ENCODE results near the gene BCORL1. TPM values are rescaled to one million over a fixed set of nuclear protein-coding genes. Genes with fewer than 3 reads are reported as not detected.
A peak's percentile ranks its signal among the peaks of the same experiment; 100 is the strongest.

Gene BCORL1
- total and polyA plus RNA-seq, 2 of the 8 experiments (the other 6 are each of a cell fraction or from before 2014, with no cell fraction given) = 1.4 to 6.2 TPM

- H3K79me1 ChIP-seq (ENCODE audit: low read depth, low read length) = no peaks in the 10 kb centered on the region
- H3K18ac ChIP-seq (ENCODE audit: extremely low read depth, low read length) = no peak overlapping the region
- DNase-seq (ENCODE audit: low read depth in 1 of 2, low spot score in 2 of 2) (no peak), FAIRE-seq (no peak)
- no peak overlapping the region for H3K9ac ChIP-seq (replicated peaks in 1 of 4; ENCODE audit: extremely low read depth in 1 of 4, low read depth in 3 of 4, low read length in 3 of 4)
- no peak overlapping the region for H2BK20ac ChIP-seq (ENCODE audit: low read length)
- ChIA-PET POLR2A (ENCODE audit: partially characterized antibody) (no interaction called here), CTCF (ENCODE audit: partially characterized antibody) (interaction anchor here (0.8 to 1.3 kb wide), 5 partner anchors 11 to 80 kb away, joined by 3 read pairs; no protein-coding TSS in a partner anchor)
- H2AFZ ChIP-seq (ENCODE audit: low read length) = no peak overlapping the region
- no peaks in the 10 kb centered on the region for H3K27me3 ChIP-seq (replicated peaks in 1 of 4; ENCODE audit: control insufficient read depth in 3 of 4, extremely low read depth in 1 of 4, insufficient read depth in 3 of 4, low read length in 3 of 4)
- WGBS, 2 experiments (ENCODE audit: extremely low coverage in 1 of 2, insufficient coverage in 1 of 2, insufficient read length in 1 of 2, insufficient replicate concordance in 2 of 2, low coverage in 1 of 2, low lambda C conversion rate in 2 of 2, missing lambda C conversion rate in 1 of 2) = 81% methylated on average over 6 of the region's 6 CpGs; no CpG with 5 or more reads in 1 of the 2 experiments
- no peak overlapping the region for H3K27ac ChIP-seq (ENCODE audit: low read depth, low read length)
- no peak overlapping the region for H3K4me3 ChIP-seq (ENCODE audit: extremely low read depth in 1 of 4, insufficient read depth in 2 of 4, low read depth in 3 of 4, low read length in 4 of 4)
- H4K20me1 ChIP-seq (replicated peaks in 1 of 2; ENCODE audit: control insufficient read depth in 1 of 2, insufficient read depth in 2 of 2, low read length in 2 of 2) = no peaks in the 10 kb centered on the region
- no peak overlapping the region for H4K5ac ChIP-seq (ENCODE audit: insufficient read length, low read depth, low read length)
- no peak overlapping the region for H3K23ac ChIP-seq (ENCODE audit: insufficient read length)
- no peak overlapping the region for H3K56ac ChIP-seq (replicated peaks; ENCODE audit: insufficient read length, low read depth, low read length)
- no peak overlapping the region for H3K14ac ChIP-seq (ENCODE audit: insufficient read length)
- no peak overlapping the region for H4K91ac ChIP-seq (replicated peaks; ENCODE audit: insufficient read length, low read length)
- no peaks in the 10 kb centered on the region for H3K79me2 ChIP-seq (ENCODE audit: control insufficient read depth in 1 of 2, insufficient read depth in 2 of 2, low read length in 2 of 2)
- 0 out of 2 replicates have a peak overlapping the region, but pooled peaks have one; percentile 17 for H2BK12ac ChIP-seq (ENCODE audit: low read depth, low read length)
- H3K23me2 ChIP-seq (ENCODE audit: low read depth, low read length) = no peaks in the 10 kb centered on the region
- no peaks in the 10 kb centered on the region for H3K36me3 ChIP-seq (ENCODE audit: control insufficient read depth in 2 of 4, insufficient read depth in 4 of 4, low read length in 3 of 4)
- no peak overlapping the region for H2AK5ac ChIP-seq (ENCODE audit: low read depth, low read length)
- no peaks in the 10 kb centered on the region for H3K4me1 ChIP-seq (replicated peaks in 1 of 4; ENCODE audit: control insufficient read depth in 3 of 4, insufficient read depth in 4 of 4, low read length in 3 of 4)
- no peak overlapping the region for H3K4me2 ChIP-seq (ENCODE audit: insufficient read depth in 1 of 2, low read depth in 2 of 2, low read length in 2 of 2)
- H2BK120ac ChIP-seq (replicated peaks; ENCODE audit: low read depth, low read length) = no peak overlapping the region
- H2BK5ac ChIP-seq (ENCODE audit: low read depth, low read length) = no peak overlapping the region
- no peaks in the 10 kb centered on the region for H3K9me3 ChIP-seq (ENCODE audit: insufficient read depth in 2 of 2, low read depth in 1 of 2, low read length in 1 of 2)
- H2BK15ac ChIP-seq (ENCODE audit: low read length) = no peak overlapping the region
- H3K4ac ChIP-seq (replicated peaks; ENCODE audit: insufficient read length, low read depth, low read length) = no peak overlapping the region
- no peak overlapping the region for H4K8ac ChIP-seq (ENCODE audit: extremely low read depth, insufficient read depth, low read length)
- TF ChIP-seq SP4 (IDR thresholded peaks at IDR 0.05; ENCODE audit: low read length) (no peak), PHF8 (conservative IDR thresholded peaks at IDR 0.05; ENCODE audit: low read depth, low read length) (no peak), E2F6 (IDR thresholded peaks at IDR 0.05) (no peak), CBX5 (IDR thresholded peaks at IDR 0.05; ENCODE audit: low read depth, low read length) (no peak), SIN3A (conservative IDR thresholded peaks at IDR 0.05 in 1 of 2, IDR thresholded peaks at IDR 0.05 in 1 of 2; ENCODE audit: low read depth in 1 of 2, low read length in 2 of 2) (no peak)
Measured at GRCh38 chrX:130001893-130002292, 19.5 kb downstream of the BCORL1 start.
